Common myeloid progenitor, CD34-positive (primary cell): ENCODE data around the gene PIP4K2A.
A peak's percentile ranks its signal among the peaks of the same experiment; 100 is the strongest.

Experiments used
- CTCF ChIA-PET: fragments of 350-600 bp; sonication (Branson Sonifier 250); formaldehyde crosslinking; loops from one replicate; lab custom pipeline; 2021; ENCODE audit warnings: antibody characterized with exemption; lab: Charles Lee
- POLR2A ChIA-PET: fragments of 350-600 bp; sonication (Branson Sonifier 250); formaldehyde crosslinking; loops from one replicate; lab custom pipeline; 2021; ENCODE audit warnings: antibody characterized with exemption; lab: Charles Lee
- DNase-seq, 3 donors: peaks; one replicate each; pipeline versions ENCODE4 v3.0.0 to v3.0.0-alpha.2; 2013
- H3K27ac ChIP-seq, 2 experiments: 1 replicate in 1 of 2; 2 replicates in 1 of 2; pipeline ENCODE4 v1.7.0; 2013; ENCODE audit warnings: inconsistent platforms in 2 of 2, low read length in 2 of 2, mild to moderate bottlenecking in 2 of 2, low read depth in 1 of 2, moderate library complexity in 1 of 2; ENCODE audit not compliant: severe bottlenecking in 2 of 2, insufficient read depth in 1 of 2, poor library complexity in 1 of 2
- H3K27me3 ChIP-seq, 5 experiments: replicated peaks in 2 of 5; 1 replicate in 3 of 5; 2 replicates in 2 of 5; pipeline versions ENCODE4 v1.6.1 to v1.7.0; 2013; ENCODE audit warnings: low read length in 4 of 5, mild to moderate bottlenecking in 2 of 5, moderate library complexity in 2 of 5, inconsistent platforms in 1 of 5; ENCODE audit not compliant: insufficient read depth in 5 of 5, control insufficient read depth in 4 of 5
- H3K36me3 ChIP-seq, 4 experiments: 1 replicate in 2 of 4; 2 replicates in 2 of 4; pipeline versions ENCODE4 v1.6.1 to v1.7.0; 2013; ENCODE audit warnings: low read length in 3 of 4, control low read depth in 1 of 4, mild to moderate bottlenecking in 1 of 4; ENCODE audit not compliant: control insufficient read depth in 4 of 4, insufficient read depth in 4 of 4
- H3K4me1 ChIP-seq, 4 experiments: 1 replicate in 3 of 4; 2 replicates in 1 of 4; pipeline versions ENCODE4 v1.6.1 to v1.7.1; 2013; ENCODE audit warnings: low read length in 3 of 4, mild to moderate bottlenecking in 3 of 4, control low read depth in 1 of 4, inconsistent platforms in 1 of 4, moderate library complexity in 1 of 4; ENCODE audit not compliant: control insufficient read depth in 4 of 4, insufficient read depth in 4 of 4; ENCODE audit errors: control extremely low read depth in 1 of 4
- H3K4me3 ChIP-seq, 7 experiments: 1 replicate in 4 of 7; 2 replicates in 3 of 7; pipeline versions ENCODE4 v1.5.1 to v1.7.0; 2013; ENCODE audit warnings: mild to moderate bottlenecking in 7 of 7, low read length in 6 of 7, moderate library complexity in 6 of 7, inconsistent platforms in 2 of 7, low read depth in 2 of 7, control low read depth in 1 of 7; ENCODE audit not compliant: insufficient read depth in 4 of 7, control insufficient read depth in 1 of 7; ENCODE audit errors: extremely low read depth in 1 of 7
- H3K9me3 ChIP-seq, 5 experiments: 1 replicate in 4 of 5; 2 replicates in 1 of 5; pipeline versions ENCODE4 v1.6.1 to v1.7.1; 2013; ENCODE audit warnings: low read length in 4 of 5, mild to moderate bottlenecking in 2 of 5, inconsistent platforms in 1 of 5, low read depth in 1 of 5, moderate library complexity in 1 of 5; ENCODE audit not compliant: control insufficient read depth in 4 of 5, insufficient read depth in 2 of 5; ENCODE audit errors: control extremely low read depth in 1 of 5
- WGBS: methylation state at CpG from one replicate; pipeline ENCODE4 v1.1.5; 2013; ENCODE audit not compliant: insufficient coverage; 5-methylcytosine and 5-hydroxymethylcytosine counted together

PIP4K2A gene

DNA sequence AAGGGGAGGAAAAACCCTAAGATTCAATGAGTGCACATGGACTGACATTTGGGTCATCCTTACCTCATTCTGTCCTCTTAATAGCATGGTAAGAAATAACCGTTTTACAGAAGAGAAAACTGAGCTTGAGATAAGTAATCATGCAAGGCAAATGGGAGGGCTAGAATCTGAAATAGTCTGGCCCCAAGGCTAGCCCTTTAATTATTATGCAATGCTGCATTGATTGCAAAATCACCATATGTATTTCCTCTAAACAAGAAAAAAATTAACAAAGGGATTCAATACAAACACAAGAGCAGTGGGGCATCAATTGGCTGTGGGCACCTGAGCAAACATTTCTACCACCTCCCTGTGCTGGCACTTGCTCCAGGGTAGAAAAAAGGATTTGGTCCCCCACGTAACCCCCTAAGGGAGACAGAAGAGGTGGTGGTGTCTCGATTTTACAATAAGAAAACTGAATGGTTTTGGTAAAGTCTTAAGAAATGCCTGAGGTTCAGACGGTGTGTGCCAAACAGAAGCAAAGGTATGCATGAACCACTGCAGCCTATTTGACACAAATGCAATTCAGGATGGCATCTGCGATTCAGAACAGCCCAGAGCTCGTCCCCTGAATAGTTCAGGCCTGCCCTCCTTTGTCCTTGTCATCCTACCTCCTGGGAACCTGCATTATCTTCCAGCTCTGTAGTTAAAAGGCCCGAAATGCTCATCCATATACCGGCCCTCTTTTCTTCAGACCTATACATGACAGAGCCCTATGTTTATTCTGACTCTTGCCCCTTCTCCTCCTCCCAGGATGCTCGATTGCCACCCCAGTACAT lies 23.6 kb downstream of the PIP4K2A start:
- peaks cover 0 to 27% (median 15%) of the 10 kb centered on the region in 4 experiments for H3K4me1 ChIP-seq
- H3K36me3 ChIP-seq: peaks cover 3 to 14% (median 4%) of the 10 kb centered on the region in 4 experiments
- POLR2A ChIA-PET: no interaction called here
- 93% methylated on average over 8 of the region's 9 CpGs for WGBS
- no peak overlapping the region for H3K27ac ChIP-seq
- no peaks in the 10 kb centered on the region for H3K27me3 ChIP-seq
- H3K9me3 ChIP-seq: peaks cover 0 to 6% (median 0%) of the 10 kb centered on the region in 5 experiments
- peak in 1 of 3 donors; percentile 27 for DNase-seq
- CTCF ChIA-PET: interaction anchor here (0.8 to 2.8 kb wide), 6 partner anchors 7 to 36 kb away, joined by 3 to 11 read pairs (median 4); no protein-coding TSS in a partner anchor
- no peak overlapping the region for H3K4me3 ChIP-seq

DNA sequence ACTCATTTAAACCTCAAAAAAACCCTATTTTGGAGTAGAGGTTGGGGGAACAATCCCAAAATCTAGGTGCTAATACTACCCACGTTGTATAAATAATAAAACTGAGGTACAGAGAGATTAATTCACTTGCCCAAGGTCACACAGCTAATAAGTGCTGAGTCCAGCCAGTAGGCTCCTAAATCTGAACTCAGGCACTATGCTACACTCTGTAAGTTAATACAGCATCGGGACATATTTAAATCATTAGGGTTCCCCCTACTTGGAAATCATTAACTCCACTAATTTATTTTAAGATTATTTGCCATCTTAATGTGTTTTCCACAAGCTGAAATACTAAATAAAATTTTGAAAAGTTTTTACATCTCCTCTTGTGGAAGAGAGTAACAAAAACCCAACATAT lies 24.2 kb downstream of the PIP4K2A start:
- Histone ChIP-seq H3K4me3 (no peak overlapping the region), H3K4me1 (peaks cover 0 to 33% (median 18%) of the 10 kb centered on the region in 4 experiments), H3K27ac (no peak overlapping the region), H3K9me3 (peaks cover 0 to 6% (median 0%) of the 10 kb centered on the region in 5 experiments), H3K36me3 (peaks cover 3 to 14% (median 4%) of the 10 kb centered on the region in 4 experiments), H3K27me3 (no peaks in the 10 kb centered on the region)
- no peak for DNase-seq
- 86% methylated on average over 1 of the region's 2 CpGs for WGBS
- CTCF ChIA-PET: no interaction called here
- POLR2A ChIA-PET: no interaction called here

DNA sequence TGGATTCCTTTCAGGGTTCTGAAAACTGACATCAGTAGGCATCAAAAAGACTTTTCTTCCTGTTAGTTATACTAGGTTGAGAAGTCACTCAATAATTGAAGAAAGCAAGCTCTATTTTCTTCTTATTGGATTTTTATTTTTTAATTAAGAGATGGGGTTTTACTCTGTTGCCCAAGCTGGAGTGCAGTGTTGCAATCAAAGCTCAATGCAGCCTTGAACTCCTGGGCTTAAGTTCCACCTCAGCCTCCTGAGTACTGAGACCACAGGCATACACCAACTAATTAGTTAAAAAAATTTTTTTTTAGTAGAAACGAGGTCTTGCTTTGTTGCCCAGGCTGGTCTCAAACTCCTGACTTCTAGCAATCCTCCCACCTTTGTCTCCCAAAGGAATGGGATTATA lies 28.0 kb downstream of the PIP4K2A start:
- ChIA-PET CTCF (interaction anchor here (1.3 kb wide), 1 partner anchor 11 kb away, joined by 3 read pairs; no protein-coding TSS in a partner anchor), POLR2A (no interaction called here)
- peak overlapping the region in 1 of 2 experiments; percentile 98 for H3K27ac ChIP-seq

GRCh38 chr10:22685926-22686325 lies 28.5 kb downstream of the PIP4K2A start:
- no peak for DNase-seq
- H3K9me3 ChIP-seq: no peaks in the 10 kb centered on the region
- ChIA-PET CTCF (interaction anchor here (1.3 kb wide), 1 partner anchor 11 kb away, joined by 3 read pairs; no protein-coding TSS in a partner anchor), POLR2A (no interaction called here)
- H3K36me3 ChIP-seq: peaks cover 0 to 9% (median 0%) of the 10 kb centered on the region in 4 experiments
- H3K27me3 ChIP-seq: no peaks in the 10 kb centered on the region
- no peak overlapping the region for H3K4me3 ChIP-seq
- 100% methylated on average over 8 of the region's 8 CpGs for WGBS
- H3K4me1 ChIP-seq: peaks cover 21 to 63% (median 48%) of the 10 kb centered on the region in 4 experiments
- peak overlapping the region in 1 of 2 experiments; percentile 98 for H3K27ac ChIP-seq

More for the DNA sequence above, 28.0 kb downstream of the PIP4K2A start:
- DNase-seq: no peak
- Histone ChIP-seq H3K9me3 (no peaks in the 10 kb centered on the region), H3K4me1 (peaks cover 21 to 63% (median 46%) of the 10 kb centered on the region in 4 experiments), H3K27me3 (no peaks in the 10 kb centered on the region), H3K36me3 (peaks cover 0 to 9% (median 0%) of the 10 kb centered on the region in 4 experiments), H3K4me3 (no peak overlapping the region)
- WGBS: 83% methylated on average over 1 of the region's 1 CpG

DNA sequence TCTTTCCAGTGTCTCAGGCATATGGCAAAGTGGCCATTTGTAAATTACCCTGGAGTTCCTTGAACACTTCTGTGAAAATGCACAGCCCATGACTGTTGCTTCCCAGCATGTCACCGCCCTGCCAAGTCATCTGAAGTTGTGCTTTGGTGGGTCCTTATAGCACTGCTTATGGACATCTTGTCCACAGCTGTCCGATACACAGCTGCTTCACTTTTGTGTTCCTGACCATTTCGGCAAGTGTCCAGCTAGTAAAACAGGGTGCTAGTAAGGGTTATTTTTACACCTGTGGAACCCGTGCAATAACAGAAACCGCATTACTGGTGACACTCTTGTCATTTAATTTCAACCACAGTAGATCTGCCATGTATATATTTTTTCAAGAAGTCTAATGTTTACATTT lies 29.7 kb downstream of the PIP4K2A start:
- CTCF ChIA-PET: interaction anchor here (0.6 to 2.5 kb wide), 4 partner anchors 7 to 67 kb away, joined by 3 to 10 read pairs (median 4); no protein-coding TSS in a partner anchor

GRCh38 chr10:22683140-22683389 lies 31.3 kb downstream of the PIP4K2A start:
- H3K27me3 ChIP-seq: no peaks in the 10 kb centered on the region
- H3K4me3 ChIP-seq: peak overlapping the region in 2 of 7 experiments; percentile 5 to 26
- DNase-seq: no peak
- peak overlapping the region; percentile 95 to 98 for H3K27ac ChIP-seq
- no peaks in the 10 kb centered on the region for H3K9me3 ChIP-seq
- WGBS: 72% methylated on average over 3 of the region's 3 CpGs
- POLR2A ChIA-PET: interaction anchor here (0.6 to 1.8 kb wide), 4 partner anchors 11 to 129 kb away, joined by 3 to 4 read pairs (median 4); partner anchors contain the start of gene PIP4K2A
- peaks cover 27 to 80% (median 56%) of the 10 kb centered on the region in 4 experiments for H3K4me1 ChIP-seq
- CTCF ChIA-PET: interaction anchor here (0.8 to 2.5 kb wide), 8 partner anchors 8 to 61 kb away, joined by 3 to 10 read pairs (median 4); no protein-coding TSS in a partner anchor
- no peaks in the 10 kb centered on the region for H3K36me3 ChIP-seq

More for the DNA sequence above, 29.7 kb downstream of the PIP4K2A start:
- WGBS: 96% methylated on average over 4 of the region's 5 CpGs
- Histone ChIP-seq H3K4me3 (no peak overlapping the region), H3K4me1 (peaks cover 21 to 69% (median 52%) of the 10 kb centered on the region in 4 experiments), H3K27me3 (no peaks in the 10 kb centered on the region), H3K27ac (peak overlapping the region; percentile 95 to 98), H3K9me3 (no peaks in the 10 kb centered on the region), H3K36me3 (peaks cover 0 to 9% (median 0%) of the 10 kb centered on the region in 4 experiments)
- POLR2A ChIA-PET: interaction anchor here (0.6 kb wide), 1 partner anchor 69 kb away, joined by 3 read pairs; no protein-coding TSS in a partner anchor
- peak in 1 of 3 donors; percentile 38 for DNase-seq
